HepG2 (cell line): Measurements from ENCODE around the gene EXOC3L2. TPM values are rescaled to one million over a fixed set of nuclear protein-coding genes. Genes with fewer than 3 reads are reported as not detected.
A peak's percentile ranks its signal among the peaks of the same experiment; 100 is the strongest.

Source experiments
- ATAC-seq: fragments of 200-7000 bp; cut with Tn5 transposase; 3 replicates; pipeline ENCODE4 v1.9.1; 2020; ENCODE audit warnings: mild to moderate bottlenecking, moderate library complexity
- BruUV-seq: library from RNA; stranded (reverse); fragments of 400-500 nt; replicated peaks from 2 replicates; lab custom pipeline; 2021; lab: Mats Ljungman, UMichigan
- CTCF ChIA-PET: fragments of 300-600 bp; formaldehyde crosslinking; extraction: SDS; loops from one replicate; lab custom pipeline; 2021; ENCODE audit warnings: low total read pairs, inconsistent platforms, low intra/inter-chr PET ratio; lab: Yijun Ruan, JAX
- POLR2A ChIA-PET: fragments of 350-600 bp; sonication (Branson Sonifier 250); formaldehyde crosslinking; loops from one replicate; lab custom pipeline; 2020; ENCODE audit warnings: antibody characterized with exemption, inconsistent platforms; lab: Yijun Ruan, JAX
- DNase-seq: peaks from one replicate; pipeline ENCODE4 v3.0.0-alpha.2; 2015; ENCODE audit warnings: low spot score
- FAIRE-seq: peaks from 3 replicates; lab custom pipeline; 2011; peaks lifted over from hg19 to GRCh38; lab: Jason Lieb, UNC
- H2AFZ ChIP-seq: one replicate; pipeline ENCODE4 v1.6.1; 2011; ENCODE audit warnings: low read length, inconsistent platforms
- H3K27ac ChIP-seq: fragments of 300-600 bp; 3 replicates; pipeline ENCODE4 v1.8.0; 2011; ENCODE audit warnings: mixed run types, mild to moderate bottlenecking, mixed read lengths, low read length, inconsistent platforms; ENCODE audit not compliant: insufficient read depth; ENCODE audit errors: extremely low read length
- H3K27me3 ChIP-seq, 2 experiments: fragments of 200-600 bp in 1 of 2; 2 replicates in 1 of 2; 3 replicates in 1 of 2; pipeline versions ENCODE4 v1.6.0 to v1.8.0; 2011; ENCODE audit warnings: low read length in 2 of 2, mild to moderate bottlenecking in 2 of 2, moderate library complexity in 2 of 2, inconsistent platforms in 1 of 2; ENCODE audit not compliant: insufficient read depth in 2 of 2, control insufficient read depth in 1 of 2
- H3K36me3 ChIP-seq, 2 experiments: fragments of 200-600 bp in 1 of 2; replicated peaks in 1 of 2; 2 replicates in 1 of 2; 3 replicates in 1 of 2; pipeline versions ENCODE4 v1.5.1 to v1.8.0; 2011; ENCODE audit warnings: low read length in 2 of 2, inconsistent platforms in 1 of 2; ENCODE audit not compliant: insufficient read depth in 2 of 2, control insufficient read depth in 1 of 2
- H3K4me1 ChIP-seq: 2 replicates; pipeline ENCODE4 v1.5.1; 2012; ENCODE audit warnings: low read length, inconsistent platforms; ENCODE audit not compliant: insufficient read depth
- H3K4me2 ChIP-seq: 2 replicates; pipeline ENCODE4 v1.6.0; 2011; ENCODE audit warnings: low read depth, low read length, inconsistent platforms
- H3K4me3 ChIP-seq, 3 experiments: fragments of 200-600 bp in 1 of 3; sonication (generic), shearing (Covaris generic) in 1 of 3; replicated peaks in 1 of 3; 2 replicates each; pipeline ENCODE4 v1.5.1; 2011 to 2016; ENCODE audit warnings: low read length in 3 of 3, inconsistent platforms in 2 of 3, low read depth in 2 of 3, mild to moderate bottlenecking in 2 of 3, control low read depth in 1 of 3, mixed read lengths in 1 of 3; ENCODE audit not compliant: insufficient read depth in 1 of 3
- H3K79me2 ChIP-seq: one replicate; pipeline ENCODE4 v1.6.1; 2011; ENCODE audit warnings: low read length, inconsistent platforms; ENCODE audit not compliant: insufficient read depth
- H3K9ac ChIP-seq: 2 replicates; pipeline ENCODE4 v1.6.0; 2011; ENCODE audit warnings: mild to moderate bottlenecking, low read depth, low read length, inconsistent platforms; ENCODE audit not compliant: insufficient read depth
- H3K9me3 ChIP-seq: 2 replicates; pipeline ENCODE4 v1.5.1; 2012; ENCODE audit warnings: mild to moderate bottlenecking, low read length
- H4K20me1 ChIP-seq: 2 replicates; pipeline ENCODE4 v1.6.0; 2011; ENCODE audit warnings: inconsistent platforms, mild to moderate bottlenecking, low read length, moderate library complexity; ENCODE audit not compliant: insufficient read depth
- BCL6 ChIP-seq: IDR thresholded peaks from 2 replicates; pipeline ENCODE4 v1.6.1; 2016; ENCODE audit warnings: missing genetic modification reagents, missing compliant biosample characterization
- HCFC1 ChIP-seq: fragments of 150-350 bp; IDR thresholded peaks from 2 replicates; pipeline ENCODE4 v1.6.1; 2014; ENCODE audit warnings: low read depth, low read length
- KDM3A ChIP-seq: IDR thresholded peaks from 2 replicates; pipeline ENCODE4 v1.6.1; 2018; ENCODE audit warnings: low read depth, missing compliant biosample characterization
- MAF1 ChIP-seq: sonication (generic); formaldehyde crosslinking; IDR thresholded peaks from 2 replicates; pipeline ENCODE4 v1.5.0; 2020; ENCODE audit warnings: missing genetic modification reagents, borderline replicate concordance
- NFYB ChIP-seq: sonication (generic); formaldehyde crosslinking; IDR thresholded peaks from 2 replicates; pipeline ENCODE4 v1.4.0; 2020; ENCODE audit warnings: missing genetic modification reagents
- NR2F1 ChIP-seq, 2 experiments: fragments of 450-650 bp in 1 of 2; formaldehyde crosslinking in 1 of 2; IDR thresholded peaks; 2 replicates each; pipeline versions ENCODE4 v1.5.0 to v1.6.1; 2016 to 2020; ENCODE audit warnings: mild to moderate bottlenecking in 1 of 2, missing compliant biosample characterization in 1 of 2, missing genetic modification reagents in 1 of 2, moderate library complexity in 1 of 2
- PHB2 ChIP-seq: fragments of 450-650 bp; IDR thresholded peaks from 2 replicates; pipeline ENCODE4 v1.6.1; 2018; ENCODE audit not compliant: partially characterized antibody
- RBAK ChIP-seq: sonication (generic); formaldehyde crosslinking; IDR thresholded peaks from 2 replicates; pipeline ENCODE4 v1.5.1; 2020; ENCODE audit warnings: mild to moderate bottlenecking, missing genetic modification reagents
- SMARCC2 ChIP-seq: fragments of 450-650 bp; IDR thresholded peaks from 2 replicates; pipeline ENCODE4 v1.6.1; 2017; ENCODE audit warnings: antibody characterized with exemption, mild to moderate bottlenecking
- TBL1XR1 ChIP-seq: fragments of 150-350 bp; IDR thresholded peaks from 2 replicates; pipeline ENCODE4 v1.6.1; 2014; ENCODE audit warnings: borderline replicate concordance, low read length; ENCODE audit not compliant: partially characterized antibody
- TBP ChIP-seq: sonication (generic); formaldehyde crosslinking; IDR thresholded peaks from 2 replicates; pipeline ENCODE4 v1.5.0; 2020; ENCODE audit warnings: missing genetic modification reagents
- TCF12 ChIP-seq, 2 experiments: fragments of 450-650 bp in 1 of 2; sonication (generic) in 1 of 2; formaldehyde crosslinking in 1 of 2; IDR thresholded peaks; 2 replicates each; pipeline versions ENCODE4 v1.6.1 to v1.8.0; 2017 to 2022; ENCODE audit warnings: antibody characterized with exemption in 1 of 2, mild to moderate bottlenecking in 1 of 2, missing genetic modification reagents in 1 of 2, moderate library complexity in 1 of 2
- ZBTB38 ChIP-seq: sonication (generic); formaldehyde crosslinking; IDR thresholded peaks from 2 replicates; pipeline ENCODE4 v1.5.1; 2020; ENCODE audit warnings: mild to moderate bottlenecking, missing genetic modification reagents
- ZNF20 ChIP-seq: sonication (generic); formaldehyde crosslinking; IDR thresholded peaks from 2 replicates; pipeline ENCODE4 v1.4.0; 2020; ENCODE audit warnings: mild to moderate bottlenecking, moderate library complexity, missing genetic modification reagents
- ZNF383 ChIP-seq: sonication (generic); formaldehyde crosslinking; IDR thresholded peaks from 2 replicates; pipeline ENCODE4 v1.4.0; 2020; ENCODE audit warnings: missing genetic modification reagents, mild to moderate bottlenecking, borderline replicate concordance
- ZNF629 ChIP-seq: sonication (generic); formaldehyde crosslinking; conservative IDR thresholded peaks from 2 replicates; pipeline ENCODE4 v1.5.0; 2020; ENCODE audit warnings: missing genetic modification reagents
- ZNF672 ChIP-seq: sonication (generic); formaldehyde crosslinking; IDR thresholded peaks from 2 replicates; pipeline ENCODE4 v1.8.1; 2022; ENCODE audit warnings: missing genetic modification reagents
- ZNF737 ChIP-seq: sonication (generic); formaldehyde crosslinking; IDR thresholded peaks from 2 replicates; pipeline ENCODE4 v1.5.0; 2020; ENCODE audit warnings: missing genetic modification reagents, mild to moderate bottlenecking, borderline replicate concordance
- WGBS: methylation state at CpG from one replicate; pipeline ENCODE4 v1.1.6; 2017; ENCODE audit warnings: low lambda C conversion rate; 5-methylcytosine and 5-hydroxymethylcytosine counted together
- in situ Hi-C: cut with HindIII; loops from 2 replicates; pipeline ENCODE4 v1.10.0; 2017; ENCODE audit warnings: low pct_unique_long_range_greater_than_20kb; ENCODE audit not compliant: extremely low pct_ligation_motif_present
- intact Hi-C: fragments of 100-400 bp; cut with micrococcal nuclease; formaldehyde crosslinking; loops from one replicate; pipeline ENCODE4 v1.10.0; 2022; ENCODE audit not compliant: unreplicated experiment
- polyA plus RNA-seq, 8 experiments: library from polyadenylated mRNA; depleted of rRNA in 3 of 8; stranded (reverse) in 7 of 8; unstranded in 1 of 8; fragments of >200 nt; fragmentation: Illumina TruSeq in 4 of 8; extraction: Trizol in 4 of 8; gene quantifications; 2 replicates each; pipeline versions ENCODE4 v1.2.1 to v1.2.3, GENCODE V29; 2011 to 2016; ENCODE audit warnings: low read depth in 4 of 8, missing spikeins in 1 of 8, mixed read lengths in 1 of 8; ENCODE audit not compliant: insufficient read depth in 1 of 8
- total RNA-seq, 5 experiments: library from RNA; depleted of rRNA; stranded (reverse); fragments of >200 nt; fragmentation: Illumina TruSeq; extraction: Trizol; gene quantifications; 2 replicates each; pipeline ENCODE4 v1.2.3, GENCODE V29; 2016; ENCODE audit warnings: low read depth in 1 of 5
- TF ChIP-seq, protein P1 (sequence below): sonication (generic); formaldehyde crosslinking; IDR thresholded peaks from 2 replicates; pipeline ENCODE4 v1.4.0; 2020; ENCODE audit warnings: missing genetic modification reagents
- TF ChIP-seq, protein P2 (sequence below): sonication (generic); formaldehyde crosslinking; IDR thresholded peaks from 2 replicates; pipeline ENCODE4 v1.5.1; 2020; ENCODE audit warnings: mild to moderate bottlenecking, missing genetic modification reagents, moderate library complexity

The EXOC3L2 gene
- total and polyA plus RNA-seq, 2 of the 13 experiments (the other 11 are each of a cell fraction or from before 2014, with no cell fraction given) = 0.21 TPM; not detected in 1

DNA sequence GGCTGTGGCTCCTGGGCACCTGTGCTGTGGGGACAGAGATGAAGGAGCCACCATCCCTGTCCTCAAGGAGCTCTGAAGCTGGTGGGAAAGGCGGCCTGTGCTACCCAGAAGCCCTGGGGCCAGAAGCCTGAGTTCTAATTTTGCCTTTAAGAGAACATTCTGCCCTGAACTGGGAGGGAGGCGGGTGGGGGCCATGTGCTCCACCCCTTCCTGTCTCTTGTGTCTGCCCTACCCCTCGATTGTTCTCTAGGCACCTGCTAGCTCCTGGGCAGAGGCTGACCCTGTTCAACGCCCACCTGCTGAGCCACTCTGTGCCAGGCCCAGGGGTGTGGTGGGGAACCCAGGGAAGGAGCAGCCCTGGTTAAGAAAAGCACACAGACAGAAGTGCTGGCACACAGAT, 73.0 kb downstream of the EXOC3L2 start (continued):
- TF ChIP-seq, protein P1, sequence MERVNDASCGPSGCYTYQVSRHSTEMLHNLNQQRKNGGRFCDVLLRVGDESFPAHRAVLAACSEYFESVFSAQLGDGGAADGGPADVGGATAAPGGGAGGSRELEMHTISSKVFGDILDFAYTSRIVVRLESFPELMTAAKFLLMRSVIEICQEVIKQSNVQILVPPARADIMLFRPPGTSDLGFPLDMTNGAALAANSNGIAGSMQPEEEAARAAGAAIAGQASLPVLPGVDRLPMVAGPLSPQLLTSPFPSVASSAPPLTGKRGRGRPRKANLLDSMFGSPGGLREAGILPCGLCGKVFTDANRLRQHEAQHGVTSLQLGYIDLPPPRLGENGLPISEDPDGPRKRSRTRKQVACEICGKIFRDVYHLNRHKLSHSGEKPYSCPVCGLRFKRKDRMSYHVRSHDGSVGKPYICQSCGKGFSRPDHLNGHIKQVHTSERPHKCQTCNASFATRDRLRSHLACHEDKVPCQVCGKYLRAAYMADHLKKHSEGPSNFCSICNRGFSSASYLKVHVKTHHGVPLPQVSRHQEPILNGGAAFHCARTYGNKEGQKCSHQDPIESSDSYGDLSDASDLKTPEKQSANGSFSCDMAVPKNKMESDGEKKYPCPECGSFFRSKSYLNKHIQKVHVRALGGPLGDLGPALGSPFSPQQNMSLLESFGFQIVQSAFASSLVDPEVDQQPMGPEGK = peak; percentile 51; the same call in 1 of the 2 replicates
- TF ChIP-seq BCL6 (CRISPR knock-in tag) (no peak), ZBTB38 (CRISPR knock-in tag) (0 out of 2 replicates have a peak, but pooled peaks have one; percentile 16), RBAK (CRISPR knock-in tag) (no peak), ZNF383 (CRISPR knock-in tag) (no peak)
- TF ChIP-seq, protein P2, sequence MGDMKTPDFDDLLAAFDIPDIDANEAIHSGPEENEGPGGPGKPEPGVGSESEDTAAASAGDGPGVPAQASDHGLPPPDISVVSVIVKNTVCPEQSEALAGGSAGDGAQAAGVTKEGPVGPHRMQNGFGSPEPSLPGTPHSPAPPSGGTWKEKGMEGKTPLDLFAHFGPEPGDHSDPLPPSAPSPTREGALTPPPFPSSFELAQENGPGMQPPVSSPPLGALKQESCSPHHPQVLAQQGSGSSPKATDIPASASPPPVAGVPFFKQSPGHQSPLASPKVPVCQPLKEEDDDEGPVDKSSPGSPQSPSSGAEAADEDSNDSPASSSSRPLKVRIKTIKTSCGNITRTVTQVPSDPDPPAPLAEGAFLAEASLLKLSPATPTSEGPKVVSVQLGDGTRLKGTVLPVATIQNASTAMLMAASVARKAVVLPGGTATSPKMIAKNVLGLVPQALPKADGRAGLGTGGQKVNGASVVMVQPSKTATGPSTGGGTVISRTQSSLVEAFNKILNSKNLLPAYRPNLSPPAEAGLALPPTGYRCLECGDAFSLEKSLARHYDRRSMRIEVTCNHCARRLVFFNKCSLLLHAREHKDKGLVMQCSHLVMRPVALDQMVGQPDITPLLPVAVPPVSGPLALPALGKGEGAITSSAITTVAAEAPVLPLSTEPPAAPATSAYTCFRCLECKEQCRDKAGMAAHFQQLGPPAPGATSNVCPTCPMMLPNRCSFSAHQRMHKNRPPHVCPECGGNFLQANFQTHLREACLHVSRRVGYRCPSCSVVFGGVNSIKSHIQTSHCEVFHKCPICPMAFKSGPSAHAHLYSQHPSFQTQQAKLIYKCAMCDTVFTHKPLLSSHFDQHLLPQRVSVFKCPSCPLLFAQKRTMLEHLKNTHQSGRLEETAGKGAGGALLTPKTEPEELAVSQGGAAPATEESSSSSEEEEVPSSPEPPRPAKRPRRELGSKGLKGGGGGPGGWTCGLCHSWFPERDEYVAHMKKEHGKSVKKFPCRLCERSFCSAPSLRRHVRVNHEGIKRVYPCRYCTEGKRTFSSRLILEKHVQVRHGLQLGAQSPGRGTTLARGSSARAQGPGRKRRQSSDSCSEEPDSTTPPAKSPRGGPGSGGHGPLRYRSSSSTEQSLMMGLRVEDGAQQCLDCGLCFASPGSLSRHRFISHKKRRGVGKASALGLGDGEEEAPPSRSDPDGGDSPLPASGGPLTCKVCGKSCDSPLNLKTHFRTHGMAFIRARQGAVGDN = peak; percentile 33; the same call in 1 of the 2 replicates

DNA sequence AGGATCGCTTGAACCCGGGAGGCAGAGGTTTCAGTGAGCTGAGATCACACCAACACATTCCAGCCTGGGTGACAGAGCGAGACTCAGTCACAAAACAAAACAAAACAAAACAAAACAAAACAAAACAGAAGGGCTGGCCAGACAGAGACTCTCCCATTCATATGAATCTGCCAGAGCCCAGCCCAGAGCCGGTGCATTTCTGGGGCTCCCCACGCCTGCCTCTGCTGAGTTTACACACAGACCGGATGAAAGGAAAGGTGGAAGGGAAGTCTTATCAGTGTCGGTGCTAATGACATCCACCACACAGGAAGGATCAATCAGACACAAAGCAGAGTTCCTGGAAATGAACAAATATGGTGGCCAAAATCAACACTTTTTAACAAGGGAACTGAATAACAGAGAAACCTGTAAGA, 74.0 kb downstream of the EXOC3L2 start:
- H3K4me1 ChIP-seq = peaks cover 90% of the 10 kb centered on the region
- H2AFZ ChIP-seq = no peak overlapping the region
- H3K9ac ChIP-seq = no peak overlapping the region
- CTCF ChIA-PET = no interaction called here
- no peak overlapping the region for H3K27ac ChIP-seq
- POLR2A ChIA-PET = interaction anchor here (1.8 kb wide), 1 partner anchor 17 kb away, joined by 3 read pairs; no protein-coding TSS in a partner anchor
- H3K9me3 ChIP-seq = no peaks in the 10 kb centered on the region
- FAIRE-seq (no peak), DNase-seq (no peak), ATAC-seq (peak; percentile 43)
- intact Hi-C loops = no loop called here
- BruUV-seq = no TSS peak
- WGBS = 7% methylated on average over 7 of the region's 7 CpGs
- H3K79me2 ChIP-seq = no peaks in the 10 kb centered on the region
- peak overlapping the region in 2 of 3 experiments; percentile 17 to 33; a peak in 1 of 6 replicates for H3K4me3 ChIP-seq
- H3K27me3 ChIP-seq = no peaks in the 10 kb centered on the region
- H3K4me2 ChIP-seq = peak overlapping the region; percentile 58
- in situ Hi-C loops = no loop called here
- no peaks in the 10 kb centered on the region for H4K20me1 ChIP-seq
- H3K36me3 ChIP-seq = no peaks in the 10 kb centered on the region
- TF ChIP-seq NFYB (CRISPR knock-in tag) (no peak), NR2F1 (CRISPR knock-in tag; IDR thresholded peaks at IDR 0.05) (no peak), TCF12 (IDR thresholded peaks at IDR 0.05) (no peak), TCF12 (CRISPR knock-in tag; IDR thresholded peaks at IDR 0.05) (no peak), MAF1 (CRISPR knock-in tag) (no peak), ZNF20 (CRISPR knock-in tag) (no peak), HCFC1 (no peak), SMARCC2 (no peak), ZNF672 (no peak), TBL1XR1 (no peak), TBP (no peak), PHB2 (no peak), KDM3A (CRISPR knock-in tag) (no peak), ZNF737 (CRISPR knock-in tag) (no peak), ZNF629 (CRISPR knock-in tag) (no peak)
